GM19324 (cell line): ENCODE data around the gene UVSSA.

Experiments
- ATAC-seq: cut with Tn5 transposase; IDR thresholded peaks from one replicate; pipeline ENCODE4 v1.9.1; 2021; ENCODE audit warnings: mild to moderate bottlenecking, moderate library complexity; ENCODE audit not compliant: unreplicated experiment, low FRiP score

UVSSA gene

GRCh38 chr4:1373892-1374705 lies 27.1 kb downstream of the UVSSA start:
- no peak for ATAC-seq

- no peak for ATAC-seq
Measured at GRCh38 chr4:1374706-1375045, 27.7 kb downstream of the UVSSA start.

- no peak for ATAC-seq
Measured at GRCh38 chr4:1375051-1375721, 28.2 kb downstream of the UVSSA start.

GRCh38 chr4:1375761-1376322 lies 28.8 kb downstream of the UVSSA start:
- ATAC-seq = no peak

- no peak for ATAC-seq
Measured at GRCh38 chr4:1376391-1376840, 29.4 kb downstream of the UVSSA start.

- ATAC-seq = no peak
Measured at GRCh38 chr4:1376841-1377605, 30.0 kb downstream of the UVSSA start.

- no peak for ATAC-seq
Measured at GRCh38 chr4:1377606-1378261, 30.7 kb downstream of the UVSSA start.

- ATAC-seq = no peak
Measured at GRCh38 chr4:1378559-1379231, 31.7 kb downstream of the UVSSA start.

GRCh38 chr4:1379351-1379781 lies 32.4 kb downstream of the UVSSA start:
- ATAC-seq = no peak

- no peak for ATAC-seq
Measured at GRCh38 chr4:1379801-1380331, 32.9 kb downstream of the UVSSA start.

- ATAC-seq = no peak
Measured at GRCh38 chr4:1380368-1381151, 33.6 kb downstream of the UVSSA start.

- no peak for ATAC-seq
Measured at GRCh38 chr4:1381181-1381621, 34.2 kb downstream of the UVSSA start.

GRCh38 chr4:1381944-1382541 lies 35.0 kb downstream of the UVSSA start:
- ATAC-seq = no peak

GRCh38 chr4:1382776-1383727 lies 36.0 kb downstream of the UVSSA start:
- no peak for ATAC-seq

- ATAC-seq = no peak
Measured at GRCh38 chr4:1383728-1384591, 37.0 kb downstream of the UVSSA start.

- ATAC-seq = no peak
Measured at GRCh38 chr4:1384675-1385372, 37.8 kb downstream of the UVSSA start.
